ENCODE results near the gene KIAA1217. TPM values are rescaled to one million over a fixed set of nuclear protein-coding genes. Genes with fewer than 3 reads are reported as not detected.

KIAA1217 gene
- total RNA-seq, 1 experiment from 2014 or later, result 18.6 TPM

DNA sequence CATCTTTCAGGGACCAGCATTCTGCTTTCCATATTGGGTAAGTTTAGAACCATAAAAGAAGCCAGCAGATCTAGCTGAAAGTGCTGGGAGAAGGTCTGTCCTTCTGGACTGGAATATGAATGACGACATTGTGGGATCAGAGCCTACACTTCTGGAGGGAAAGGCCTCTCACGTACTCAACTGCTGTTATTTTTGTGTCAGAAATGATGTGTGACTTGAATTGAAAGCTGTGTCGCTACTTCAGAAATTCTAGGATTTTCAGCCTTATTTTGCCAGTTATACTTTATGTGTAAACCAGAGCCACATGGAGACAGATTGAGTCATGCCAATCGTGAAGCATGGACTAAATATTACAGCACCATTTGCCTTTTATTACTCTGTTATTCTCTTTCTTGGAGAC, 231.0 kb downstream of the KIAA1217 start:
- no peak overlapping the region; a peak in 1 of 5 replicates for H3K4me3 Mint-ChIP-seq
- Histone ChIP-seq H4K91ac (ENCODE audit: insufficient read length, low read depth, low read length) (no peak overlapping the region), H2BK12ac (ENCODE audit: insufficient read length, low read depth, low read length) (no peak overlapping the region)

More for the DNA sequence above, 231.0 kb downstream of the KIAA1217 start:
- no peaks in the 10 kb centered on the region for H3K23me2 ChIP-seq (ENCODE audit: insufficient read length, low read depth, low read length, poor library complexity, severe bottlenecking)
- no peaks in the 10 kb centered on the region for H3K27me3 ChIP-seq (ENCODE audit: insufficient read depth, low read length)
- DNase-seq, result no peak
- no peak overlapping the region for H2BK15ac ChIP-seq (ENCODE audit: low read depth, low read length)
- no peaks in the 10 kb centered on the region for H3K9me3 ChIP-seq (ENCODE audit: control insufficient read depth, low read depth, low read length)
- no peak overlapping the region for H3T11ph ChIP-seq (ENCODE audit: low read length)
- no peak overlapping the region for H2AFZ ChIP-seq (ENCODE audit: low read length)
- H2BK20ac ChIP-seq (ENCODE audit: low read depth, low read length, poor library complexity, severe bottlenecking), result no peak overlapping the region
- H3K14ac ChIP-seq (ENCODE audit: insufficient read depth, low read length), result no peak overlapping the region
- Mint-ChIP-seq H3K36me3 (ENCODE audit: insufficient read depth in 1 of 3, low read depth in 3 of 3) (peaks cover 4 to 13% (median 6%) of the 10 kb centered on the region in 3 experiments), H3K27me3 (ENCODE audit: low read depth) (no peaks in the 10 kb centered on the region), H3K27ac (no peak overlapping the region), H3K4me1 (peaks cover 34 to 36% of the 10 kb centered on the region in 2 experiments), H3K9me3 (no peaks in the 10 kb centered on the region)
- WGBS (ENCODE audit: extremely low coverage, insufficient read length, low lambda C conversion rate), result no CpG with 5 or more reads among the region's 4 CpGs
- no peak overlapping the region for H3K9ac ChIP-seq (ENCODE audit: extremely low read depth, insufficient read length, low read length)
- H3K79me1 ChIP-seq (ENCODE audit: insufficient read depth, low read depth, low read length, poor library complexity, severe bottlenecking), result no peaks in the 10 kb centered on the region
- H3K4me1 ChIP-seq (ENCODE audit: insufficient read depth, low read length), result 0 out of 2 replicates have a peak, but pooled peaks cover 8% of the 10 kb centered on the region
- no peak overlapping the region for H2BK120ac ChIP-seq (ENCODE audit: low read depth, low read length, poor library complexity, severe bottlenecking)
- H3K4me2 ChIP-seq (ENCODE audit: insufficient read depth, insufficient read length, low read length), result no peak overlapping the region
- H2BK5ac ChIP-seq (ENCODE audit: insufficient read length, low read length), result no peak overlapping the region
- TF ChIP-seq, protein P1, sequence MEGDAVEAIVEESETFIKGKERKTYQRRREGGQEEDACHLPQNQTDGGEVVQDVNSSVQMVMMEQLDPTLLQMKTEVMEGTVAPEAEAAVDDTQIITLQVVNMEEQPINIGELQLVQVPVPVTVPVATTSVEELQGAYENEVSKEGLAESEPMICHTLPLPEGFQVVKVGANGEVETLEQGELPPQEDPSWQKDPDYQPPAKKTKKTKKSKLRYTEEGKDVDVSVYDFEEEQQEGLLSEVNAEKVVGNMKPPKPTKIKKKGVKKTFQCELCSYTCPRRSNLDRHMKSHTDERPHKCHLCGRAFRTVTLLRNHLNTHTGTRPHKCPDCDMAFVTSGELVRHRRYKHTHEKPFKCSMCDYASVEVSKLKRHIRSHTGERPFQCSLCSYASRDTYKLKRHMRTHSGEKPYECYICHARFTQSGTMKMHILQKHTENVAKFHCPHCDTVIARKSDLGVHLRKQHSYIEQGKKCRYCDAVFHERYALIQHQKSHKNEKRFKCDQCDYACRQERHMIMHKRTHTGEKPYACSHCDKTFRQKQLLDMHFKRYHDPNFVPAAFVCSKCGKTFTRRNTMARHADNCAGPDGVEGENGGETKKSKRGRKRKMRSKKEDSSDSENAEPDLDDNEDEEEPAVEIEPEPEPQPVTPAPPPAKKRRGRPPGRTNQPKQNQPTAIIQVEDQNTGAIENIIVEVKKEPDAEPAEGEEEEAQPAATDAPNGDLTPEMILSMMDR (conservative IDR thresholded peaks at IDR 0.05), result no peak
- H3K56ac ChIP-seq (ENCODE audit: insufficient read length, low read depth, low read length), result no peak overlapping the region
- H3K18ac ChIP-seq (ENCODE audit: insufficient read length, low read depth, low read length), result no peak overlapping the region
- no peaks in the 10 kb centered on the region for H3K79me2 ChIP-seq (ENCODE audit: insufficient read depth, low read length)
- no peak overlapping the region for H3K23ac ChIP-seq (ENCODE audit: insufficient read length, low read depth, low read length)
- no peak overlapping the region for H2AK5ac ChIP-seq (ENCODE audit: insufficient read length, low read length)
- H4K5ac ChIP-seq (ENCODE audit: insufficient read length, low read depth, low read length), result no peak overlapping the region
- H3K4ac ChIP-seq (ENCODE audit: low read depth, low read length), result no peak overlapping the region
- no peak overlapping the region for H4K8ac ChIP-seq (replicated peaks; ENCODE audit: insufficient read length, low read depth, low read length)
- no peak overlapping the region for H3K27ac ChIP-seq (ENCODE audit: insufficient read length, low read depth, low read length)
- no peaks in the 10 kb centered on the region for H4K20me1 ChIP-seq (ENCODE audit: control insufficient read depth, insufficient read depth, insufficient read length)

All from H9 (cell line).